GM18507 (cell line): ENCODE data around the gene ATP1A1.

Experiments used
- DNase-seq: peaks from one replicate; pipeline ENCODE4 v3.0.0; 2011; ENCODE audit warnings: low read depth; ENCODE audit not compliant: insufficient read length; ENCODE audit errors: extremely low spot score
- FAIRE-seq: peaks from 2 replicates; lab custom pipeline; 2011; peaks lifted over from hg19 to GRCh38; lab: Jason Lieb, UNC

Gene ATP1A1

DNA sequence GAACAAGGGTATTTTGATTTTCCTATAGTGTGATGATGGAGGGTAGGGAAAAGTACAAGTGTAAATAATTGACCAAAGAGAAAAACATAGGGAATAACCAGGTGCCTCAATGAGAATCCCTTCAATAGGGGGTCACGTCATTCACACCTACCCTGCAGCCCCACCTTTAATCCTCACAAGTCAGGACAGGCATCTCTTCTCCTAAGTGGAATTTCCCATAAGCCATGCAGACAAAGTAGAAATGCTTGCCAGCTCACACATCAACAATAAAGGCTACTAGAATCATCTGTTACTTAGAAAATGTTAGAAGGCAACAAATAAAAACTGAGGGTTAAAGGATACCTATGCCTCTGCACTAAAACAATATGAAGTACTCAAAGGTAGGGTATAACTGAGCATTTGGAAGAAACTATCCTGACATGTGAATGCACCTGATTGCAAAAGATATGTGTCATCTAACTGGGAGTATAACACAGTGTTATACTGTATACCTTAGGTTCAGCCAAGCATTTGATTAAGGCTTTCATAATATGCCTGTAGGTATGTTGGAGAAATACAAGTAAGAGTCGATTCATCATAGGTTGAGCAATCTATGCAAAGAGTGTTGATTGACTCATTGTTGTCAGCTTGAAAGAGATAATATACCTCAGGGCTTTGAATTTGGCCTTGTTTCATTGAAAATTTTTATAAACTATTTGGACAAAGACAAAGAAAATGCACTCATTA, 32.4 kb upstream of the ATP1A1 start:
- DNase-seq, result no peak
- no peak for FAIRE-seq

DNA sequence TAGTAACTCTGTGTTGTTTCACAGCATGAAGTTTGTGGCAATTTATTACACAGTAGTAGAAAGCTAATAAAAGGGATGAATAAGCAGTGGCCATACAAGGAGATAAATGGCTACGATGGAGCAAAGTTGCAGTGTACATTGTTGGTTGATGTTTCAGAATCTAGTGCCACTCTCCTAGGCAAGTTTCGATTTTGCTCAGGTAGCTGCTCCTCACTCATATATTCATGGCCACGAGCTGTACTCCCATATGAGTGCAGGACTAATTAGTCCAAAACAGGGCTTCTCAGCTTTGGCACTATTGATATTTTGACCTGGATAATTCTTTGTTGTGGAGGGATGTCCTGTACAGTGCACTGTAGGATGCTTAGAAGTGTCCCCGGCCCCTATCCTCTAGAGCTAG, 30.0 kb upstream of the ATP1A1 start:
- FAIRE-seq (no peak), DNase-seq (no peak)

DNA sequence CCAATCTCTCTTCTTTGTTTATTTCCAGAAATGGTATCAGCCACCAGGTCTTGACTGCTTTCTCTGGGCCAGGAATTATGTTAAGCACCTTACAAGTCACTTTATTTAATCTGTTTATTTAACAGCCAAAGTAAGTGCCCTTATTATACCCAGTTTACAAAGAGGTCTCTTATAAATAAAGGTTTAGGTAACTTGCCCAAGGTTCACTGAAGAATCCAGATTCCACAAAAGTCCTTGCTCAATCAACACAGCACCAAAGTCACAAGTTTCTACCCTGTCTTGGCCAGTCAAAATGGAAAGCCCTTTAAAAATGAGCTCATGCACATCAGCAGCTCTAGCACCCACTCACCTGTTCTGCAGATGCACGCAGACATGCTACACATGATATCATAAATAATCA, 28.0 kb upstream of the ATP1A1 start:
- FAIRE-seq (no peak), DNase-seq (no peak)

DNA sequence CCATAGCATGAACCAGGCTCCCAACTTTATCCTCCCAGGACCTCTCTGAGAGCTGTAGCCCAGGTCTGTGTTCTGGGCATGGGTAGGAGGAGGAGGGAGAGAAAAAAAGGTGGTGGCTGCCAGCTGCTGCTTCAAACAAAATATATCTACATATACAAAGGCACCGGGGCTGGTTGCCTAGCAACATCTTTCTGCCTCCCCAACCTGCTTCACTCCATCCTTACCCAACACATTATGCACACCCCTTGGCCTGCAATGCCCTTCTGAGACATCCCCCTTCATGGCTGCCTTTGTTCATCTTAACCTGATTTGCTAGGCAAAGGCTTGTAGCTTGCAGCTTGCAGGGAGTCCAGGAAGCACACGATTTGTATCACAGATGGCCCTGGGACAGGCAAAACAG, 27.2 kb upstream of the ATP1A1 start:
- FAIRE-seq (no peak), DNase-seq (no peak)

DNA sequence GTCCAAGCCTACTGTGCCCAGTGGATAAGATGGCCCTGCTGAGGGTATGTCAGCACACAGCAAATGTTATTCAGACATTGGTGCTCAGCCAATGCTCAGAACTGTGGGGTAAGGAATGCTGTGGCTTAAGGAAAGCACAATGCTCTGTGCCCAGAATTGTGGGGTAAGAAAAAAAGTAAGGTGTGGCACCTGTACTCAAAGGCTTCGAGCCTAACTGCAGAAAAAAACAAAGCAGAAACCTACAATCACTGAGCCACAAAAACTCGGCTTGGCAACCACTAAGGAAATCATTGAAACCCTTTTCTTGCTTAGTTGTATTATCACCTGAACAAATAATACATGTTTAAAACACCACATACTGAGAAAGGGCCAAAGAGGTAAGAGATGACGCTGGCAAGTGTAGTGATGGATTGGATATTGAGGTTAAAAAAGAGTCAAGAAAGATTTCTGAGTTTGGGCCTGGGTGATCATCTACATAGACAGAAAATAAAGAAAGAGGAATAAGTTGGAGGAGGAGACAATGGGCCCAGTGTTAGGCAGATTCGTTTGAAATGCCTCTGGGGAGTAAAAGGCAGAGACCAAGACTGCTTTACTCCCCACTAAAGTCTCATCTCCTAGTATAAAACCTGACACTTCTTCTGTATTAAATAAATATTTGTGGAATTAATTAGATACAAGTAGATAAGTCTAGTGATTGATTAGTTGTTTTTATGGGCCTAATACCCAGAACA, 25.9 kb upstream of the ATP1A1 start:
- no peak for DNase-seq
- no peak for FAIRE-seq

DNA sequence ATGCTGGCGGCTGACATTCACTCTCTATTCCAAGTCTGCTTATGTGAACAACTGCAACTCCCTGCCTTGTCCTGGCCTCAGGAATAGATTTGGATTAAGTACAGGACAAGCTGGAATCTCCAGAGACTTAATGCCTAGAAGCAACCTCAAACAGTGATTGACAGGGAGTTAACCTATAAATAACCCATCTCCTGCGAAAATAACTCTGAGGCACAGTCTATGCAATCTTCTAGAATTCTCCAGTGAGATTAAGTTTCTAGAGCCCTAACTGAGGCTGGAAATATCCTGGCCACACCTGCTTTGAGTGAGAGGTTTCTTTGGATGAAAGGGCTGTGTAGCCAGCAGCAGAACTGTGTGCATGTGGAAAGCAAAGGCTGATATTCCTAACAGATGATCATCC, 25.3 kb upstream of the ATP1A1 start:
- no peak for DNase-seq
- no peak for FAIRE-seq

DNA sequence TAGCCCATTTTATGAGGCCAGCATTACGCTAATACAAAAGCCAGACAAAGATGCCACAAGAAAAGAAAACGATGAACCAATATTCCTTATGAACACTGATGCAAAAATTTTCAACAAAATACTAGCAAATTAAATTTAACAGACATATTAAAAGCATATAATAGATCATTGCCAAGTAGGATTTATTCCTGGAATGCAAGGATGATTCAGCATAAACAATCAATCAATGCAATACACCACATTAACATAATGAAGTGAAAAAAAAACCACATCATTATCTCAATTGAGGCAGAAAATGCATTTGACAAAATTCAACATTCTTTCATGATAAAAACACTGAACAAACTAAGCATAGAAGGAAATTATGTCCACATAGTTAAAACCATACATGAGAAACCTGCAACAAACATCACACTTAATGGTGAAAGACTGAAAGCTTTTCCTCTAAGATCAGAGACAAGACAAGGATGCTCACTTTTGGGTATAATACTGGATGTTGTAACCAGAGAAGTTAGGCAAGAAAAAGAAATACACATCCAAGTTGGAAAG, 22.9 kb upstream of the ATP1A1 start:
- DNase-seq (no peak), FAIRE-seq (peak; percentile 26)

DNA sequence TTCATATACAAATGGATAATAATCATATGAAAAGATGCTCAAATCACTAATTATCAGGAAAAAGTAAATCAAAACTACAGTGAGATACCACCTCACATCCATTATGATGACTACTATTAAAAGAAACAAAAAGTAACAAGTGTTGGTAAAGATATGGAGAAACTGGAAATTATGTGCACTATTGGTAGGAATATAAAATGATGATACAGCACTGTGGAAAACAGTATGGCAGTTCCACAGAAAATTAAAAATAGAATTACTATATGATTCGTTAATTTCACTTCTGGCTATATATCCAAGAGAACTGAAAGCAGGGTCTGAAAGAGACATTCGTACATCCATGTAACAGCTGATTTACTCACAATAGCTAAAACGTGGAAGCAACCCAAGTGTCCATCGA, 21.1 kb upstream of the ATP1A1 start:
- DNase-seq, result no peak
- FAIRE-seq, result no peak

DNA sequence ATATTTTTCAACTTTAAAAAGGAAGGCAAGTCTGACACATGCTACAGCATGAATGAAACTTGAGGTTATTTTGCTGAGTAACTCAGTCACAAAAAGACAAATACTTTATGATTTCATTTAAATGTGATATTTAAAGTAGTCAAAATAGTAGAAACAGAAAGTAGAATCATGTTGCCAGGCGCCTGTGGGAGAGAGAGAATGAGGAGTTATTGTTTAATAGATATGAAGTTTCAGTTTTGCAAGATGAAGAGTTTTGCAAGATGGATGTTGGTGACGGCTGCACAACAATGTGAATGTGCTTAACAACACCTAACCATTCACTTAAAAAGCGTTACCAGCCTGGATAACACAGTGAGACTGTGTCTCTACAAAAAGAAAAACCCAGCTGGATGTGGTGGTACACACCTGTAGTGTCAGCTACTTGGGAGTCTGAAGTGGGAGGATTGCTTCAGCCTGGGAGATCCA, 20.7 kb upstream of the ATP1A1 start:
- DNase-seq (no peak), FAIRE-seq (peak; percentile 77)

DNA sequence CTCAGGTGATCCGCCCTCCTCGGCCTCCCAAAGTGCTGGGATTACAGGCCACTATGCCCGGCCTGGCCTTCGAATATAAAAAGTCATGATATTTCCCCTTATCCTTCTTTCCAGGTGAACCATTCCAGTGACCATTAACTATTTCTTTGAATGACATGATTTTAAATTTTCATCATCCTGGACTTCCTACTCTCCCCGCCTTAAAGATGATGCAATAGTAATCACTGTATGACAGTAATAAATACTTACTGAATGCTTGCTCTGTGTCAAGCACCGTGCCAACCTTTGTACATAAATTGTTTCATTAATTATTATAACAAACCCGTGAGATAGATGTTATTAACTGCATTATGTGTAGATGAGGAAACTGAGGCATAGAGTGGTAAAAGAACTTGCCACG, 19.9 kb upstream of the ATP1A1 start:
- DNase-seq (no peak), FAIRE-seq (no peak)

DNA sequence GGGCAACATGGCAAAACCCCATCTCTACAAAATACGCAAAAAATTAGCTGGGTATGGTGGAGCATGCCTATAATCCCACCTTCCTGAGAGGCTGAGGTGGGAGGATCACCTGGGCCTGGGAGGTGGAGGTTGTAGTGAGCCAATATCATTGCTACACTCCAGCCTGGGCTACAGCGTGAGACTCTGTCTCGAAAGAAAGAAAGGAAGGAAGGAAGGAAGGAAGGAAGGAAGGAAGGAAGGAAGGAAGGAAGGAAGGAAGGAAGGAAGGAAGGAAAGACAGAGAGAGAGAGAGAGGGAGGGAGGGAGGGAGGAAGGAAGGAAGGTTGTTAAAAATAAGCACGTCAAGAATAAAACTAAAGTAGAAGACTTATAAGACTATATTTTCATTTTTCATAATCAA, 17.0 kb upstream of the ATP1A1 start:
- no peak for DNase-seq
- FAIRE-seq, result no peak

DNA sequence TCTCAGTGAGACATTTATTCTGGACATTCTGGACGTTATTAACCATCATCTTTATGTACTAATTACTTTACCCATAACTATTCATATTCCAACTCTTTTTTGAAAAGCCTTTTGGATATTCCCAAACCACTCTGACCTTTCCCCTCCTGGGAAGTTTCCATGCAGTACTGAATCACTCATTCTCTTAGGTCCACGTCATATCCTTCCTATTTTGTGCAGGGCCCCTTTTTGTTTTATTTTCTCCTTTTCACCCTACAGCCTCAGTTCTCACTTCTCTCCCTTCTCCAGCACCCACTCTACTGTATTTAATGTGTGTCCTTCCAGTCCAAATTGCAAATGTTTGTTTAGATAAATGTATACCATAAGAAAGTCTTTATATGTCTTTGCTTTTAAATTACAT, 16.4 kb upstream of the ATP1A1 start:
- FAIRE-seq (no peak), DNase-seq (no peak)

DNA sequence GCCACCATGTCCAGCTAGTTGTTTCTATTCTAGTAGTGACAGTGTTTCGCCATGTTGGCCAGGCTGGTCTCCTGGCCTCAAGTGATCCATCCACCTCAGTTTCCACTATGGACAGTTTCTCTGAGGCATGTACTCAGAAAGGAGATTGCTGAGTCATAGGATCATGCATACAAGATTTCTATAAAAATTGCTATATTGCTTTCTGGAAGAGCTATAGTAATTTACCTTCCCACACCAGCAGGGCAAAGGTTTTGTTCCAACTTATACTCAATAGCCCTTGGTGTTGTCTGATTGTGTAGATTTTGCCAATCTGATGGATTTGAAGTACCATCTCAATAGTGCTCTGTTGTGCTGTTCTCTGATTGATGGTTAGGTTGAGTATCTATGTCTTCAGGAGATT, 15.6 kb upstream of the ATP1A1 start:
- FAIRE-seq (no peak), DNase-seq (no peak)

DNA sequence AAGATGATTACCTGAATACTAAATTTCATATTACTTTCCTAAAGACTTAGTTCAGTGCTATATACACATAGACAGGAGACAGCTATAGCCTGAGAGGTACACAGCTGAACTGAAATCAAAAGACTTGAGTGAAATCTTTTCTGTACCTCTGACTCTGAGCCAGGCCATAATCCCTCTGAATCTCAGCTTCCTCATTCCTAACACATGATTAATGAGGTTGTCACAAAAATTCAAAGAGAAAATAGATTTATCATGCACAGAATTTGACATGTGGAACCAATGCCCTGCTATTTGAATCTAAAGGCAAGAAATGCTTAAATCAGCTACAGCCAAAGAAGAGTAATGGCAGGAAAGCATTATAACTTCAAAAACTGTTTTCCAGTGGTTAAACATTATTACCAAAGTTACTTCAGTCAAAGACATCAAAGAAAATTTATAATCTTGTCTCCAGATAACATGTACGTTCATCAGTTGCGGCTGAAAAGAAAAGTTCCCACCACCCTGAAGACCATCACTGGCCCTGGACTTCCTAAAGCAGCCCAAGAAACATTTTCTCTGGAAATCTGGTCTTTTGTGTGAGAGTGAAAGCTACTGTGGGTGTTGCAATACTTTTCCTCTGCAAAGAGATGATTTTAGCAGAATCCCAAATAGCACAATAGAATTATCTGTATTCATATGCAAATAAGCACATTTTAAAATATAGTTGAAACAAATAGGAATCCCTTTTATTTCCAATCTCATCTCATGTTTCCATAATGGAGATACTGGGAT, 13.8 kb upstream of the ATP1A1 start:
- DNase-seq (no peak), FAIRE-seq (no peak)

DNA sequence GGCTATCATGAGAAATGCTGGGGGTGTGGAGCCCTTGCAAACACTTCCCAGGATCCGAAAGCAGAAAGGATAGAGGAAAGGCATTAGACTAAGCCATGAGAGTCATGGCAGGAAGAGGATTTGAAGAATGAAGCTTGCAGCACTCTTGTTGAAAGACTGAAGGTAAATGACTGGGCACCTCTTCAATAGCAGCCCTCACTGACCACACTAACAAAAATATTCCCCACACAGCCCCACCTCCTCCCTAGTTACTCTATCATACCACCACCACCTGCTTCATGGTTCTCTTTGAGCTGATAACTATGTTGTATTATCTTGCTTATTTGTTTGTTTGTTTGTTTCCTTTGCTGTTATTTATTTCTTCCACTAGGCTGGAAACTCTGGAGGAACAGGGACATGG, 13.2 kb upstream of the ATP1A1 start:
- DNase-seq, result no peak
- no peak for FAIRE-seq

DNA sequence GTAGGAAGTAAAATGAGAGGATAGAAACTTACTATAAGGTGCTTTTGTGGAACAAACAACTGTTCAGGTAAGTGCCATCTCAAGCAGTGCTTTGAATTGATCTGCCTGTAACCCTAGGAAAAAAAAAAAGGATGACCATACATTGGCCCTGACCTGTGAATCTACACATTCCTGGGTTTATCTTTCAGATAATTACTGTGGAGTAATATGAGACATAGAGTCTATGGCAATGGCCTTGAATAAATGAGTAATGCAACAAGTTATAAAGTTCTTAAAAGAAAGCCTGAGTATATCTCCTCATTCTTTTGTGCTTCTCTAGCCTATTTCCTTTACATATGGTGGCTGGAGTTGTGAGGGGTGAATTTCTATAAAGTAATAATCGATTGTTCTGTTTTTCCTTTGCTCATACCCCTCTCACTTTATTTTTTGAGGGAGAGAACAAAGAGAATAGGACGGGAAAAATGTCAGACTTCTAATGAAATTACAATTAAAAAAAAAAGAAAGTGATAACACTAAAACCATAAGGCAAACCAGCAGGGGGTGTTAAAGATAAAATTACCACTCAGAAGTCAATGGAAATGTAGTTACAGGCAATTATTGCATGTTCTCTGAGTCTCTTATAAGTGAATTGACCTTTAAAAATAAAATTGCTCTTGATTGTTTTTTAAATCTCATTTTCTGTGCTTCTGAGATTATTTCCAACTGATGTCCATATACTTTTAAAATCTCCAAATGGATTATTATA, 12.4 kb upstream of the ATP1A1 start:
- no peak for DNase-seq

DNA sequence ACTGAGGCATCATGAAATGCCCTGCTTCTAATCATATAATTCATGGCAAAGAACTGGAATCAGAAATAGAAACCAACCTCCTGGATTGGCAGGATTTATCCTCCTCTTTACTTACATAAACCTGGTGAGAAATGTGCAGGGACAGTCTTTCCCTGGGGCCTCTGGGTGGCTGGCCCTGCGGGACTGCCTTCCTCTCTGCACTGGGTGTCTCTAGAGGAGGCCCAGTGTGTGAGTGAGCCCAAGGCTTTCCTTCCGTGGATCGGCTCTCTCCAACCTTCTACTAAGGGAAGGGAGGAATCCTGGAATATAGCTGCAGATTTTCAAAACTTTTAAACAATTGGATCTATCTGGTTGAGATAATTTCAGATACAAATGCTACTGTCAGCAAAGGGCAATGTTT, 11.4 kb upstream of the ATP1A1 start:
- DNase-seq (no peak), FAIRE-seq (no peak)

More for the DNA sequence above, 12.4 kb upstream of the ATP1A1 start:
- FAIRE-seq, result no peak

DNA sequence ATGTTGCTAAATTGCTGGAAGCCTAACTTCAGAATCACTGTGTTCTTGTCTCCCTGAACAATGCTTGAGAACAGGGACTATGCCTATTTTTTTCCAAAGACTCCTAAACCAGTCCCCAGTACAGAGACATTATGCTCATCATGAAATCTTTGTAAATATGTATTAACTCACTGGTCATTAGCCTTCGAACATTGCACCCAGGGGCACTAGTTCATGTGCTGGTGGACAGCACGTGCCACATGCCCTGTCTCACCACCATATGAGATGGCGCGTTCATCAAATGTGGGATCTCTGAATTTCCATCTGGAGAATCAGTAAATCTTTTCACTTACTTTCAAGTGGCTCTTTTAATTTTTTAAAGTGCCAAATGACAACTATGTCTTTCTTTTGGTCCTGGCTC, 11.0 kb upstream of the ATP1A1 start:
- no peak for DNase-seq
- no peak for FAIRE-seq

DNA sequence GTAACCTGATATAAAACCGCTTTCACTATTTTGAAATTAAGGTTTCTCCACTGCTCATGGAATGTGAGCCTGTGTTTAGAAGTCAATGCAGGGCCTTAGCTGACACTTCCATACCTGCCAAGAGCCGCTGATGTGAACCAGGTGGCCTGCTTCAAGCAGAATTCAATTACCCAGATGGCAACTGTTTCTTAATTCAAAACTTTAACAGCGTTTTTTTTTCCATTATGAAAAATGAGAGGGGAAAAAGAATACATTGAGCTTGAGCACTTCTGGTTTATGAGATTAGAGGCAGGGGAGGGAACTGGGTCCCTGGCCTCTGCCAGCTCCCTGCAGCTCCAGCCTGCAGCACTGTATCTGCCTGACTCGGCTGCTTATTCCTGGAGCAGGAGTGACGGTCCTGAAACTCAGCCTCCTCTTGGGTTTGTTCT, 7.7 kb upstream of the ATP1A1 start:
- DNase-seq (no peak), FAIRE-seq (no peak)

DNA sequence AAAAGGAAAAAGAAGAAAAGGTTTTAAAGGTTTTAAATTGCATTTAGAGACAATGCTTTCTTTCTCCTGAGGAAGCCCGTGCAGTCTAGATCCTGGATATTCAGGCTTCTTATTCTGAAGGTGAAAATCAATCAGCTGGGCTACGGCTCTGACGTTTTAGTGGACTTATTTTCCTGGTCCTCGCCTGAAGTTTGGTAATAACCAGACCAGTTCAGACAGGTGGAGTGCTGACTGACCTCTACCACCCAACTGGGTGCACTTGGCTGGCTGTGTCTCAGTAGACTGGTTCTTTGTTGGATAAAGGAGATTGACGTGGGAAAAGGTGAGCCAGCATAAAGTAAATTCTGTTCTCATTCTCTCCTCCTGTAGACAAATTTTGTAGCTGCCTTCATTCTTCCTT, 7.2 kb upstream of the ATP1A1 start:
- DNase-seq, result no peak

More for the DNA sequence above, 7.2 kb upstream of the ATP1A1 start:
- no peak for FAIRE-seq
